NCI-H82 treated with DMSO at 0.1 percent for 48 hours (cell line): ENCODE measurements around the gene DNM2.
"Not testable (repeated sequence)": the region's sequence is repeated elsewhere in the genome, so short reads cannot be mapped to it uniquely, and the experiment has no call there.

Experiments
- DNase-seq: peaks from one replicate; lab custom pipeline; 2025; ENCODE audit not compliant: unreplicated experiment; lab: John Stamatoyannopoulos, UW

Gene DNM2

DNA sequence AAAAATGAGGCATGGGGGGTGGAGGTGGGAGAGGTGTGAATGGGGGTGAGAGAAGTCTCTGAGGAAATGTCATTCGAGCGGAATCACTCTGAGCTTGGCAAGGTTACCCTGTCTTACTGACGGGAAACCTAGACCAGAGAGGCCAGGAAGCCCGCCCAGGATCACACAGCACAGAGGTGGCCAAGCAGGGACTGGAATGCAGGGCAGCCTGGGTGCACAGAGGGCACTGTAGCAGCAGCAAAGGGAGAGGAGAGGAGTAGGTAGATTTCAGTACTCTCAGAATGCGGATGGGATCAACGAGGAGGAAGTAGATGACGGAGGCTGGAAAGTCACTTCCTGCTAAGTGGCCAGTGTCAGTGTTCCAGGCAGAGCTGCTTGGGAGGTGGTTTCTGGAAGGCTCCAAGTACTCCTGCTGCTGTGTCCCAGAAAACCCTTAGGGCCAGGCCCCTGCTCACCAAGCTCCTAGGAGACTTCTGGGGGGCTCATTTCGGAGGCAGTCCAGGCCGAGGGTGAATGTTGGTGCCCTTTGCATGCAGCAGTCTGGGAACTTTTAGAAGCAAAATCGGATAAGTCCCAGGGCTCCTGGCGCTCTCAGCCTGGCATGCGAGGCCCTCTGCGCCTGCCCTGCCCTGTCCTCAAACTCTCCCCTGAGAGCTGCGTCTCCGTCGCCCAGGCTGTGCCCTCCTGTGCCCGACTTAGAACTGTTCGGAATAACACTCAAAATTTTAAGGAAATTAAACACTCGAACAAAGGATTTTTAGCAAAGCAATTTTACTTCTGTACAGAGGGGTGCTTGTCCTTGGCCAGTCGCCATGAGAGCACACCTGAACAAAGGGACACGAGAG lies 33.5 kb downstream of the DNM2 start:
- no peak for DNase-seq

- DNase-seq: no peak
These were observed 34.5 kb downstream of the DNM2 start for GRCh38 chr19:10752237-10752912.

- no peak for DNase-seq
These were observed 35.2 kb downstream of the DNM2 start for GRCh38 chr19:10752913-10753704.

DNA sequence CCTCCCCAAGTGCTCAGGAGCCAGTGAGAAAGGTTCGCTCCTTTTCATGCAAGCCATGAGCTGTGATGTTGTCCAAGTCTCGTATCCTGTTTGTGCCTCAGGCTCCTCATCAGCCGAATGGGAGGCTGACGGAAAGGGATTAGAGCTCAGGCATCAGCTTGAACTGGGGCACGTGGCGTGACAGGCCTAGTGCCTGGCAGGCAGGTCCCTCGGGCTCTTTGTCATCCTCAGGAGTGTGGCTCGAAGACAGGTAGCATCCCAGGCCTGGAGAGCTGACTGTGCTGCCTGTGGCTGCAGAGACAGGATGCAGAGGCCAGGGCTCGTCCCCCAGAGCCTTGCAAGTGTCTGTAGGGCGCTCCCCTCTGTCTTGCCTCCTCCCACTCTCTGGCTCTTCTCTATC lies 38.5 kb downstream of the DNM2 start:
- no peak for DNase-seq

- peak; percentile 12 for DNase-seq
These were observed 38.9 kb downstream of the DNM2 start for GRCh38 chr19:10756791-10757190.

GRCh38 chr19:10758050-10758449 lies 40.2 kb downstream of the DNM2 start:
- not testable (repeated sequence) for DNase-seq

DNA sequence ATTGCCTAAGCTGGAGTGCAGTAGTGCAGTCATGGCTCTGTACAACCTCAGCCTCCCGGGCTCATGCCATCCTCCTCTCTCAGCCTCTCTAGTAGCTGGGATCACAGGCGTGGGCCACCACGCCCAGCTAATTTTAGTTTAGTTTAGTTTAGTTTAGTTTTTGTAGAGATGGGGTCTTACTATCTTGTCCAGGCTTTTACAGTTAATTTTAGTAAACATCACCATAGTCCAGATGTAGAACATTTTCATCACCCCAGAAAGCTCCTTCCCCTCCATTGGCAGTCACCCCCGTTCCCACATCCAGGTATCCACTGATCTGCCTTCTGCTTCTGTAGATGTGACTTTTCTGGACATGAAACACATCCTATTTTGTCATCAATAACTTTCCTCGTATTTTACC lies 41.1 kb downstream of the DNM2 start:
- DNase-seq: no peak

DNA sequence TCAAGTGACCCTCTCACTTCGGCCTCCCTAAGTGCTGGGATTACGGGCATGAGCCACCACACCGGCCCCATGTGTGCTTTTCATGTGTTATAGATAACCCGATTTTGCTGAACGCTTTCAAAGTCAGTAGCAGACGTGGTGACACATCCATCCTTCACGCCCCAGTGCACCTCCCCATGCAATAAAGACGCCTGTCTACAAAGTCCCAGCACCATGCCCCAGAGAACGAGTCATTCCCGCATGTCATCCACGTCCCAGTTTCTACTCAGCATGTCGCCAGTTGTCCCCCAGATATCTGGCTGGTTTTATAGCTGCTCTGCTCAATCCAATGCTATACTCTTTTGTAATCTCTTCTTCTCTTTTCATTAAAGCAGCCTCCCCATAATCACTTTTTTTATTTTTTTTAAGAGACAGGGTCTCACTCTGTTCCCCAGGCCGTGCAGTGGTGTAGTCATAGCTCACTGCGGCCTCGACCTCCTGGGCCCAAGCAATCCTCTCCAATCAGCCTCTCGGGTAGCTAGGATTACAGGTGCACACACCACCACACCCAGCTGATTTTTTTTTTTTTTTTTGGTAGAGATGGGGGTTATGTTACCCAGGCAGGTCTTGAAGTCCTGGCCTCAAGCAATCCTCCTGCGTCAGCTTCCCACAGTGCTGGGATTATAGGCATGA lies 42.5 kb downstream of the DNM2 start:
- no peak for DNase-seq

DNA sequence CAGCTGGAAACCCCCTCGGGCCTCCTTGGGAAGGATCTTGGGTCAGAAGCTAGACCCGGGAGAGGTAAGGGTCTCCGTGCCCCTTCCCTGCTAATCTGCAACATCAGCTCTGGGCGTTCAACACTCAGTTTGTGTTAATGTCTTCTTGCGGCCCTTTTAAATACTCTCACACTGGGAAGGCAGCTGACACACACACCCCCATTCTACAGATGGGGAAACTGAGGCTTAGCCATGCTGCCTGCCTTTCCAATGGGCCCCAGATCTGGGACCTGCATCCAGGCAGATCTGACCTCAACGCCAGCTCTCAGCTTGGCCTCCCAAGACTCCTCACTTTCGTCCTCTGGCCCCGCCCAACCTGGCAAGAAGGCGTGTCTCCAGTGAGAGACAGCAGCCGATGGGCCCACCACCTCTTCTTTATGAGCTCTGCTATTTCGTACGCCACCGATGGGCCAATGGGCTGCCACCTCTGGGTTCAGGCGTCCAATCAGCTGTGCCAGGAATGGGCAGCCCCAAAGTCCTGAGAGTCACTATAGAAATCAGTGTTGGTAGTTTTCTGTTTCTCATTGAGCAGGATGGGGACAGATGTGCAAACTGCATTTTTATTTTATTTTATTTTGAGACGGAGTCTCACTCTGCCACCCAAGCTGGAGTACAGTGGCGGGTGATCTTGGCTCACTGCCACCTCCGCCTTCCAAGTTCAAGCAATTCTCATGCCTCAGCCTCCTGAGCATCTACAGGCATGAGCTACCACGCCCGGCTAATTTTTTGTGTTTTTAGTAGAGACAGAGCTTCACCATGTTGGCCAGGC lies 43.8 kb downstream of the DNM2 start:
- no peak for DNase-seq

DNA sequence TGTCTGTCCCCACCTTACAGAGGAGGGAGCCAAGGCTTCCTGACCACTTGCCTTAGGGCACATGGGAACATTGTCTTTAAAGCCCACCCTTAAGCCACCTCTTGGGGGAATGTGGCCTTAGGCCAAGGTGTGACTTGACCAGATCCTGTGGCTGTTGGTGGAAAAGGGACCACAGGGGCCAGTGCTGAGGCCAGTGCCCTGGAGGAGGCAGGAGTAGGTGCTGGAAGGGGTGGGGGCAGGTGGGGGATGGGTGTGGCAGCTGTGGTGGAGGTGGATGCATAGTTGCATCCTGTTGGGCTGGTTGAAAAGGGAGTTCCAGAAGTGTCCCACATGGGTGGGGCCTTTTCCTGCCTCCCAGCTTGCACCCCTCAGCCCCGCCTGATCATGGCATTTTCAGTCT lies 44.8 kb downstream of the DNM2 start:
- DNase-seq: no peak

DNA sequence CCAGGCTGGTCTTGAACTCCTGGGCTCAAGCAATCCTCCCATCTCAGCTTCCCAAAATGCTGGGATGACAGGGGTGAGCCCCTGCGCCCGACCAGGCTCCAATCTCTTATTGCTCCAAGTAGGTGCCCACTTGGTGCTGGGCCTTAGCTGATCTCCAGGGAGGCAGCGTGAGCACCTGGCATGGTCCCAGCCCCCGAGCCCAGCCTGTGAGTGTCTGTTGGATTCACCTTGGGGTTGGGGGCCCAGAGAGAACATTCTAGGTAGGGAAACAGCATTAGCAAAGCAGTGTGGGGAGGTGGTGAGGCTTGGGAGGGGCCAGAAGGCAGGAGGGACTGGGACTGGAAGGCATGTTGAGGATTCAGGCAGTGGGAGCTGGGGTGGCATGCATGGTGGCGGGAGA lies 45.5 kb downstream of the DNM2 start:
- no peak for DNase-seq

DNA sequence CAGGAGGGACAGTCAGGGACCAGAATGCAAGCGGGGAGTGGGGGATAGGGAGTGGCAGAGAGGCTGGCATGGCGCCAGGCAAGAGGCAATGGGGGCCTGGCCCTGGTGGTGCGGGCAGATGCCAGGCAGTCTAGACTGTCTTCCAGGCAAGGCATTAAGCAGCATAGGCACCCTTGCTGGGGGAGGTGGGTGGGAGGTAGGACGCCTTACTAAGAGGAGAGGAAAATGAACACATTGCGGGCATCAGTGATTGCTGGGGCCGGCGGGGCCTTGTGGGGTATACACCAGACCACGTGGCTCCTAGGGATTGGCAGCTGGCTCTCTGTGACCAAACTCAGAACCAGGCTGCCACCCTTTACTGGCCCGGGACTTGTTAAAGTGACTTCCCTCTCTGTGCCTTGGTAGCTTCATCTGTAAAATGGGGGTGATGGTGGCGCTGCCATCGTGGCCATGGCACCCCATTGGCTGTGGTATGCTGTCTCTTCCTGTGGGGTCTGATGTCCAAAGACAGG lies 46.0 kb downstream of the DNM2 start:
- no peak for DNase-seq

GRCh38 chr19:10764340-10764894 lies 46.5 kb downstream of the DNM2 start:
- no peak for DNase-seq

DNA sequence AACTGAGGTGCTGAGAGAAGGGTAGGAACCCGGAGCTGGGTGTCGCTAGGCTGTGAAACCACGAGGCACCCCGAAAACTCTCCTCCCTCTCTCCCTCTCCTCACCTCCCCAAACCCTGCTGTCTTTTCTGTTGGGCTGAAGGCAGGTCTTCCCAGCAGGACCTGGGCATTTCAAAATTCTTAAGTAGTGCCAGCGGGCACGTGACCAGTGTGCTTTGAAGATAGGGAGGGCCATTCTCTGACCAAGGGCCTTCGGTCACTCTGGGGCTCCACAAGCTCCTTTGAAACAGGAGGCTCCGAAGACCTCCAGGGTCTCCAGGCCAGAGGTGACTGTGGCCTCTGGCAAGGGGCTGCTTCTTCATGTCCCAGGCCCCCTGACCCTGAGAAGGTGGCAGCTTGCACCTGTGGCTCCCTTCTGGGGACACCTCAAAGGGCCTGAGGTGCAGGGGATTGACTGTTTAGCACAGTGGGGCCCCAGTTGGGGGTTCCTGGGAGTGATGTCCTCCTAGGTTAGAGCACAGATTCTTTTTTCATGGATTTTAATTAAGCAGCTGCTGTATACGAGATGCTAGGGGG lies 48.3 kb downstream of the DNM2 start:
- no peak for DNase-seq

DNA sequence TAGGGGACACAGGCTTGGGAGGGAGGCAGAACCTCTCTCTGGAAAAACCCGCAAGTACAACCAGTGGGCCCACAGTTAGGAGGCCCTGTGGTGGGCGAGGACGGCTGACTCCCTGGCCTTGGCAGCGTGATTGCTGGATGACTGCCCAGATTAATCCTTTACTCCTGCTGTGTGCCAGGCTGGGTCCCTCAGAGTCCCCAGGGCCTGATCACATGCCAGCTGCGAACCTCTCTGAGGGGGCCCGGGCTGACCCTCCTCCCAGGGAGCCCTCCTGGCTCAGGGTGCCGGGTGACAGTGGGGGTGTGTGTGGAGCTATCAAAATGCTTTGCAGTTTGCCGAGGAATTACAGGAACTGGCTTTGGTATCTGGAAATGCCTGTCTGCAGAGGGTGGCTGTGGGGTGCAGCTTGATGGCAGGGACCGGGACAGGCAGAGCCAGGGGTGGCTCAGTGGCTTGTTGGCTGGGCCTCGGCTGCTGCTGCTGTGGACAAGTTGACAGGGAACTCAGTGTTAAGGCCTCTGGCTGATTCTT lies 48.9 kb downstream of the DNM2 start:
- no peak for DNase-seq

DNA sequence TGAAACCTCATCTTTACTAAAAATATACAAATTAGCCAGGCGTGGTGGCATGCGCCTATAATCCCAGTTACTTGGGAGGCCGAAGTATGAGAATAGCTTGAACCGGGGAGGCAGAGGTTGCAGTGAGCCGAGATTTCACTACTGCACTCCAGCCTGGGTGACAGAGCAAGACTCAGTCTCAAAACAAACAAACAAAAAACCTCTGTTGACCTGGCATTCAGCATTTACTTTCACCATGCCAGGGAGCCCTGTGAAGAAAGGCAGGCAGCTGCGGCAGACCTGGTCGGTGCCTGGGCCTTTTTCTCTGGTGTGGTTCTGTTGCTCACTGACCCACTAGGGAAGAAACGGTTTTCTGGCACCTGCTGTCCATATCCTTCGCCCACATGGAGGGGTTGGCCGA lies 49.8 kb downstream of the DNM2 start:
- no peak for DNase-seq

DNA sequence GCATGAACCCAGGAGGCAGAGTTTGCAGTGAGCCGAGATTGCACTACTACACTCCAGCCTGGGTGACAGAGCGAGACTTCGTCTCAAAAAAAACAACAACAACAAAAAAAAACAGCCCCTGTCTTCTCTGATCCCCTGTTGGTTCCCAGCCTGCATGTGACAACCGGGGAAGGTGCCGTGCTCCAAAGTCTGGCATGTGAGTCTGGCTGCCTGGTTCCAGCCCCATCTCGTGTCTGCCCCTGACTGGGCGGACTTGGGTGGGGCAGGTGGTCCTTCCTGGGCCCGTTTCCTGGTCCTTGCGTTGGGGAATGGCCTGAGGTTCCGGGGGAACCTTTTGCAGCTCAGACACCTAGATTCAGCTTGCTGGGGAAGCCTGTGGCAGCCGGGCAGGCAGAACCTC lies 50.5 kb downstream of the DNM2 start:
- DNase-seq: no peak

DNA sequence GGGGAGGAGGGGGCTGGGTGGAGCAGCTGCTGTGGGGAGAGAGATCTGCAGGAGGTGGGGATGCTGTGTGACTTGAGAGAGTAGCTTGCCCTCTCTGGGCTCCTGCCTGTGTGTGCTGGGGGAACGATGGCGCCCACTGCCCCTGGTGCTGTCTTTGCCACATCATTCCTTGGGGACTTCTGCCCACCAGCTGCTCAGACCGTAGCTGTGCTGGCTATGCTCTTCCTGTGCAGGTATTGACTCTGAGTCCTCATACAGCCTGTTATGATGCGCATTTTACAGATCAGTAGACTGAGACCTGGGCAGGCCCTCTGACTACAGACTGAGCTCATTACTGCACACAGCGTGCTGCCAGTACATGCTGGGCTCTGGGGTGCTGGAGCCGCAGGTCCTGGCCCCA lies 51.1 kb downstream of the DNM2 start:
- no peak for DNase-seq
